HG02763 (cell line): Measurements from ENCODE around the gene NT5C3B.
"Not testable (repeated sequence)": the region's sequence is repeated elsewhere in the genome, so short reads cannot be mapped to it uniquely, and the experiment has no call there.

Source experiments
- ATAC-seq: cut with Tn5 transposase; IDR thresholded peaks from one replicate; pipeline ENCODE4 v1.9.1; 2021; ENCODE audit warnings: mild to moderate bottlenecking, moderate library complexity; ENCODE audit not compliant: unreplicated experiment

The NT5C3B gene

GRCh38 chr17:41835800-41836549 is at the start of gene NT5C3B:
TSS of gene NT5C3B (minus strand) at chr17:41836232. CDS start at chr17:41836193, 39 bp downstream.
- ATAC-seq = no peak

- ATAC-seq = no peak
Measured at GRCh38 chr17:41885733-41886132, 49.7 kb upstream of the NT5C3B start.

- no peak for ATAC-seq
Measured at GRCh38 chr17:41882756-41883155, 46.7 kb upstream of the NT5C3B start.

GRCh38 chr17:41880130-41880529 is 44.1 kb upstream of the NT5C3B start:
- ATAC-seq = no peak

- not testable (repeated sequence) for ATAC-seq
Measured at GRCh38 chr17:41874293-41874670, 38.2 kb upstream of the NT5C3B start.

GRCh38 chr17:41873559-41874292 is 37.7 kb upstream of the NT5C3B start:
- ATAC-seq = no peak

- no peak for ATAC-seq
Measured at GRCh38 chr17:41871789-41872188, 35.8 kb upstream of the NT5C3B start.

GRCh38 chr17:41870627-41871026 is 34.6 kb upstream of the NT5C3B start:
- ATAC-seq = no peak

GRCh38 chr17:41870097-41870496 is 34.1 kb upstream of the NT5C3B start:
- no peak for ATAC-seq

GRCh38 chr17:41869426-41869825 is 33.4 kb upstream of the NT5C3B start:
- ATAC-seq = no peak

GRCh38 chr17:41868568-41868967 is 32.5 kb upstream of the NT5C3B start:
- ATAC-seq = no peak

- no peak for ATAC-seq
Measured at GRCh38 chr17:41865596-41865893, 29.5 kb upstream of the NT5C3B start.

GRCh38 chr17:41864836-41865595 is 29.0 kb upstream of the NT5C3B start, which contains the start of gene KLHL11:
TSS of gene KLHL11 (minus strand) at chr17:41865423. CDS start at chr17:41865370, 53 bp downstream.
- peak; percentile 83 for ATAC-seq

- no peak for ATAC-seq
Measured at GRCh38 chr17:41864498-41864835, 28.4 kb upstream of the NT5C3B start.

GRCh38 chr17:41863074-41863848 is 27.2 kb upstream of the NT5C3B start:
- ATAC-seq = no peak

GRCh38 chr17:41860254-41860931 is 24.4 kb upstream of the NT5C3B start:
- no peak for ATAC-seq

- ATAC-seq = not testable (repeated sequence)
Measured at GRCh38 chr17:41851382-41851781, 15.3 kb upstream of the NT5C3B start.

GRCh38 chr17:41849251-41849990 is 13.4 kb upstream of the NT5C3B start:
- no peak for ATAC-seq

- no peak for ATAC-seq
Measured at GRCh38 chr17:41848788-41849187, 12.8 kb upstream of the NT5C3B start.

GRCh38 chr17:41844971-41845370 is 8.9 kb upstream of the NT5C3B start:
- no peak for ATAC-seq
